Measurements from ENCODE around the gene NPHP3.

GRCh38 chr3:132756108-132756650 is 34.0 kb upstream of the NPHP3 start:
- TF ChIP-seq CTCF (IDR thresholded peaks at IDR 0.05; ENCODE audit: borderline replicate concordance, extremely low read depth, low read length, poor library complexity, severe bottlenecking) (no peak), EZH2 (IDR thresholded peaks at IDR 0.05; ENCODE audit: borderline replicate concordance, low read depth, low read length, severe bottlenecking) (no peak)

All from DND-41 (cell line).